Measurements from ENCODE around the gene ARL4D. TPM values are rescaled to one million over a fixed set of nuclear protein-coding genes. Genes with fewer than 3 reads are reported as not detected.

Gene ARL4D
- total RNA-seq, result 10 to 100 TPM; 10.3 to 16.6 TPM
- 10 to 100 TPM; 16.2 to 37.8 TPM for polyA plus RNA-seq
- long read RNA-seq, donor 1, transcript ARL4D-201 (2 exons, 1,612 nt), result major isoform, 6 of 6 reads
- long read RNA-seq, donor 1, partial matches to known transcripts, result 0 of 6 reads
- long read RNA-seq, donor 1, other reads (novel, unspliced or antisense), result 0 of 6 reads
- long read RNA-seq, donor 2, partial matches to known transcripts, result 0 of 1 reads
- long read RNA-seq, donor 2, other reads (novel, unspliced or antisense), result 0 of 1 reads
- long read RNA-seq, donor 3, result 0 reads
- long read RNA-seq, donor 4, transcript ARL4D-201 (2 exons, 1,612 nt), result major isoform, 5 of 5 reads
- long read RNA-seq, donor 4, partial matches to known transcripts, result 0 of 5 reads
- long read RNA-seq, donor 4, other reads (novel, unspliced or antisense), result 0 of 5 reads
- long read RNA-seq, donor 5, transcript ARL4D-201 (2 exons, 1,612 nt), result major isoform, 9 of 9 reads
- long read RNA-seq, donor 5, partial matches to known transcripts, result 0 of 9 reads
- long read RNA-seq, donor 5, other reads (novel, unspliced or antisense), result 0 of 9 reads

GRCh38 chr17:43398724-43399595, at the start of gene ARL4D:
Gene ARL4D (plus strand): TSS chr17:43398993. CDS start chr17:43399733, 740 bp downstream.
- no peaks in the 10 kb centered on the region for H3K27me3 ChIP-seq (ENCODE audit: control insufficient read depth in 3 of 3, insufficient read depth in 3 of 3, low read length in 2 of 3)
- ATAC-seq (ENCODE audit: insufficient read depth, low FRiP score), result peak; percentile 68
- H3K9me3 ChIP-seq (ENCODE audit: control insufficient read depth in 4 of 4, insufficient read depth in 3 of 4, low read length in 3 of 4), result no peaks in the 10 kb centered on the region
- H3K36me3 ChIP-seq (ENCODE audit: control insufficient read depth in 4 of 4, insufficient read depth in 4 of 4, low read length in 4 of 4), result no peaks in the 10 kb centered on the region
- H3K9ac ChIP-seq (ENCODE audit: insufficient read depth in 1 of 2, low read length in 2 of 2), result peak within 1 kb of the TSS; percentile 85 to 87
- WGBS, 2 donors, result 1% methylated on average over 59 to 64 of the region's 64 CpGs
- peak within 1 kb of the TSS; percentile 50 to 88 for H3K27ac ChIP-seq (ENCODE audit: low read depth in 1 of 2, low read length in 1 of 2)
- peaks cover 0 to 30% (median 11%) of the 10 kb centered on the region in 5 donors for H3K4me1 ChIP-seq (ENCODE audit: control insufficient read depth in 5 of 5, insufficient read depth in 5 of 5, low read length in 5 of 5)
- peak; percentile 91 to 94 (median 92) for DNase-seq
- H3K4me3 ChIP-seq, result peak within 1 kb of the TSS; percentile 80
- no peak for TF ChIP-seq CTCF (IDR thresholded peaks at IDR 0.05; ENCODE audit: control extremely low read depth, extremely low read depth)

GRCh38 chr17:43349142-43349541, 49.7 kb upstream of the ARL4D start:
- ATAC-seq (ENCODE audit: insufficient read depth, low FRiP score), result no peak
- no peak for TF ChIP-seq CTCF (IDR thresholded peaks at IDR 0.05; ENCODE audit: control extremely low read depth, extremely low read depth)
- Histone ChIP-seq H3K4me3 (no peak overlapping the region), H3K9ac (ENCODE audit: insufficient read depth in 1 of 2, low read length in 2 of 2) (no peak overlapping the region), H3K4me1 (ENCODE audit: control insufficient read depth in 5 of 5, insufficient read depth in 5 of 5, low read length in 5 of 5) (peaks cover 0 to 23% (median 11%) of the 10 kb centered on the region in 5 donors), H3K36me3 (ENCODE audit: control insufficient read depth in 4 of 4, insufficient read depth in 4 of 4, low read length in 4 of 4) (no peaks in the 10 kb centered on the region), H3K9me3 (ENCODE audit: control insufficient read depth in 4 of 4, insufficient read depth in 3 of 4, low read length in 3 of 4) (peaks cover 0 to 24% (median 13%) of the 10 kb centered on the region in 4 donors), H3K27ac (ENCODE audit: low read depth in 1 of 2, low read length in 1 of 2) (no peak overlapping the region), H3K27me3 (ENCODE audit: control insufficient read depth in 3 of 3, insufficient read depth in 3 of 3, low read length in 2 of 3) (no peaks in the 10 kb centered on the region)
- no peak for DNase-seq
- 95 to 98% methylated on average over 2 of the region's 2 CpGs for WGBS, 2 donors

GRCh38 chr17:43350888-43351361, 47.9 kb upstream of the ARL4D start:
- 87 to 90% methylated on average over 9 of the region's 9 CpGs for WGBS, 2 donors
- Histone ChIP-seq H3K27me3 (ENCODE audit: control insufficient read depth in 3 of 3, insufficient read depth in 3 of 3, low read length in 2 of 3) (no peaks in the 10 kb centered on the region), H3K4me1 (ENCODE audit: control insufficient read depth in 5 of 5, insufficient read depth in 5 of 5, low read length in 5 of 5) (peaks cover 0 to 24% (median 11%) of the 10 kb centered on the region in 5 donors), H3K9me3 (ENCODE audit: control insufficient read depth in 4 of 4, insufficient read depth in 3 of 4, low read length in 3 of 4) (peaks cover 0 to 24% (median 13%) of the 10 kb centered on the region in 4 donors), H3K4me3 (no peak overlapping the region), H3K36me3 (ENCODE audit: control insufficient read depth in 4 of 4, insufficient read depth in 4 of 4, low read length in 4 of 4) (no peaks in the 10 kb centered on the region), H3K27ac (ENCODE audit: low read depth in 1 of 2, low read length in 1 of 2) (no peak overlapping the region), H3K9ac (ENCODE audit: insufficient read depth in 1 of 2, low read length in 2 of 2) (no peak overlapping the region)
- DNase-seq (no peak), ATAC-seq (ENCODE audit: insufficient read depth, low FRiP score) (no peak)
- no peak for TF ChIP-seq CTCF (IDR thresholded peaks at IDR 0.05; ENCODE audit: control extremely low read depth, extremely low read depth)

Measured in lung (tissue), 16 donors.